ENCODE results near the gene TPRX2. TPM values are rescaled to one million over a fixed set of nuclear protein-coding genes. Genes with fewer than 3 reads are reported as not detected.
"Not testable (repeated sequence)": the region's sequence is repeated elsewhere in the genome, so short reads cannot be mapped to it uniquely, and the experiment has no call there.

Gene TPRX2
- polyA plus RNA-seq, 1 donor from 2014 or later, result not detected

DNA sequence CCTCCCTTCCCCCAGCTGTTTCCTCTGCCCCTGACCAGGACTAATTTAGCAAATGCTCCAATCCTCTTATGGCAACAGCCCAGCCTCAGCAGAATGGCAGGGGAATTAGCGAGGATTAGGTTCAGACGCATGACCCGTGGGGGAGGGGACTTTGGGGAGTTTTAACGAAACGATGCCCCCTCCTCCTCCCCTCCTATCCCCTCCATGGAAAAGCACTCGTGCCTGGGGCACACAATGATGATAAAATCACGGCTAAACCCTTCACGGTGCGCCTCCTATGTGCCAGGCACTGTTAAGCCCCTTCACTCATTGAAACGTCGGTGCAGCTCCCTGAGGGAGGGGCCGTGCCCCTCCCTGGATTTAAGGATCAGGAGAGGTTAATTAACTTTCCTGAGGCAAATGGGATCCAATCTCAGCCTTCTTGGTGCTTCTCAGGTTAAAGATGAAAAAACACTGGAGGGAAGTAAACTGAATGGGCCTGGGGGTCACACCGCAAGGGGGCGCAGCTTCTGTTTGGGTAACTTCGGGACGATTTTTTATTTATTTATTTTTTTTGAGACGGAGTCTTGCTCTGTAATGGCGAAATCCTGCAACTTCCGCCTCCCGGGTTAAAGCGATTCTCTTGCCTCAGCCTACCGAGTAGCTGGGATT is 10.1 kb upstream of the TPRX2 start:
- H3K4me3 Mint-ChIP-seq, result peak overlapping the region in 1 of 4 donors; percentile 17
- no peaks in the 10 kb centered on the region for H3K4me1 Mint-ChIP-seq
- H3K36me3 Mint-ChIP-seq, result no peaks in the 10 kb centered on the region
- H3K27me3 Mint-ChIP-seq, result peaks cover 30% of the 10 kb centered on the region
- H3K9me3 Mint-ChIP-seq, result peaks cover 0 to 7% (median 0%) of the 10 kb centered on the region in 3 donors
- H3K27ac Mint-ChIP-seq, result no peak overlapping the region

DNA sequence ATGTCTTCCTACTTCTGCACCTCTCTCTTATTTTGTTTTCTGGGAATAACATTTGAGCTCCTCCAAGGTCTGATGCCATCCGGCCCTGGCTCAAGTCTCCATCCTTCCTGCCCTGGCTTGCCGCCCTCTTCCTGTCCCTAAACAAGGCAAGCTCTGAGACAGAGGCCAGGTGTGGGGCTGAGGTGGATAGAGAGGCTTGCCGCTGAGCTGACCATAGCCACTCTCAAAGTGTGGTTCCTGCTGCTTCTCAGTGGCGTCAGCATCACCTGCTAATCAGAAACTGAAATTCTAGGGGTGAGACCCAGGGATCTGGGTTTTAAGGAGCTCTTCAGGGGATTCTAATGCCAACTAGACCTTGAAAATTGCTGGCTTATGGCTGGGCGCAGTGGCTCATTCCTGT is 6.0 kb upstream of the TPRX2 start:
- Mint-ChIP-seq H3K27ac (no peak overlapping the region), H3K36me3 (no peaks in the 10 kb centered on the region), H3K4me1 (no peaks in the 10 kb centered on the region), H3K9me3 (peaks cover 0 to 7% (median 0%) of the 10 kb centered on the region in 3 donors), H3K4me3 (no peak overlapping the region), H3K27me3 (peaks cover 23% of the 10 kb centered on the region)

DNA sequence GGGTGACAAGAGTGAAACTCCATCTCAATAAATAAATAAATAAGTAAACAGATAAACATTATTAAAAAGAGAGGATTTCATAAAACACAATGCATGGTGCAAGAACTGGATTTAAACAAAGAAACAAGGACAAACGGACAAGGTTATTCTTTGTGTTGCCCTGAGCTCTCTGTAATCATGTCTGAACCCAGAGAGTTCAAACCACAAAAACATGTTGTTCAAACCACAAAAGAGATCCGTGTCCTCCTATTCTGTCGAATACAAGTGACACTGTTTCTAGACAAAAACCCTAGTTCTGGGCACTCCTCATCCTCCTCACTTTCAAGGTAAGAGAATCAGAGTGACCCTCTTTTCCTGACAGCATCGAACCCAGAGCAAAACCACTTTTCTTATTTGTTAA is 4.6 kb upstream of the TPRX2 start:
- no peak overlapping the region for H3K4me3 Mint-ChIP-seq
- H3K27ac Mint-ChIP-seq, result no peak overlapping the region
- no peaks in the 10 kb centered on the region for H3K4me1 Mint-ChIP-seq
- peaks cover 18% of the 10 kb centered on the region for H3K27me3 Mint-ChIP-seq
- H3K36me3 Mint-ChIP-seq, result no peaks in the 10 kb centered on the region
- H3K9me3 Mint-ChIP-seq, result peaks cover 0 to 6% (median 0%) of the 10 kb centered on the region in 3 donors

DNA sequence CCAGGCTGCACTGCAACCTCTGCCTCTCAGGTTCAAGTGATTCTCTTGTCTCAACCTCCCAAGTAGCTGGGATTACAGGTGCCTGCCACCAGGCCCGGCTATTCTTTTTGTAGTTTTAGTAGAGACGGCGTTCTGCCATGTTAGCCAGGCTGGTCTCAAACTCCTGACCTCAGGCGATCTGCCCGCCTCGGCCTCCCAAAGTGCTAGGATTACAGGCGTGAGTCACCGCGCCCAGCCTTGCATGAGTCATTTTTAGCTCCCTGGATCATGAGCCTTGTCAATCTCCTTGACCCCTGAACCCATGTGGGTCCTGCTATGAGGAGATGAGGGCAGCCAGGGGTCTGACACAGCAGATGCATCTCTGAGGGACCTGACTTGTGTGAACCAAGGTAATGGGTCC is 804 bp upstream of the TPRX2 start:
- not testable (repeated sequence) for H3K27me3 Mint-ChIP-seq, H3K36me3 Mint-ChIP-seq, H3K4me1 Mint-ChIP-seq, H3K27ac Mint-ChIP-seq, H3K4me3 Mint-ChIP-seq, H3K9me3 Mint-ChIP-seq

DNA sequence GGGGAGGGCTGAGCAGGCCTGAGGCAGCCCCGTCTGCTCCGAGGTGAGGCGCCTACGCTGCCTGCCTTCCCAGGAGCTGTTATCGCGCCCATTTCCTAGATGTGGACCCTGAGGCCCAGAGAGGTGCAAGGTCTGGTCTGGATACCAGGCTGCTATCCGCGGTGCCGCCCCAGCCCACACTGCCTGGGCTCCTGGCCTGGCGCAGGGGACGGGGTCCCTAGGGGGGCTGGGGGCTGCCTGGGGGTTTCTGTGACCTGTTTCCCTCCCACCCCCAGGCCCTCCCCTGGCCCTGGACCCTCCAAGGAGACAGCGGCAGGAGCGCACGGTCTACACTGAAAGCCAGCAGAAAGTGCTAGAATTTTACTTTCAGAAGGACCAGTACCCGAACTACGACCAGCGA is 803 bp downstream of the TPRX2 start:
- not testable (repeated sequence) for H3K4me1 Mint-ChIP-seq, H3K27ac Mint-ChIP-seq, H3K4me3 Mint-ChIP-seq

DNA sequence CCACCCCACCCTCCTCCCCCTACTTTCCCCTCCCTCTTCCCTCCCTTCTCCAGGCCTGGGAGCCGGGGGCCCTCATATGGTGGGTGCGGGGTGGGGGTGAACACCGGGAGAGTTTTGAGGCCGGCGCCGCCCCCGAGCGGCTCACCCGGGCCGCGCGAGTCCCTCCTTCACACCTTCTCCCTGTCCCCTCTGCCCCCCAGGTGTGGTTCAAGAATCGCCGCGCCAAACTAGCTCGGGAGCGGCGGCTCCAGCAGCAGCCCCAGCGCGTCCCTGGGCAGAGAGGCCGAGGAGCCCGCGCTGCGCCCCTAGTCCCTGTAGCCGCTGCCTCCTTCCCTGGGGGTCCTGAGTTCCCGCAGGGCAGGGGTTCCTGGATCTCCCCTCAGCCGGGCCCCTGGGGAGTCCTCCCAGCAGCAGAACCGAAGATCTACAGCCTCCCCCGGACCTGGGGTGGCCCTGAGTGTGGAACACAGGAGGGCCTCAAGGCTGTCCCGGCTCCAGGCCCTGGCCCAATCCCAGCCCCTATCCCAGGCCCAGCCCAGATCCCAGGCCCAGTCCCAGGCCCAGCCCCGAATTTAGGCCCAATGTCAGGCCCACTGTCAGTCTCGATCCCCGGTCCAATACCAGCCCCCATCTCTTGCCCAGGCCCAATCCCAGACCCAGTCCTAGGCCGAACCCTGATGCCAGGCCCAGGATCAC is 1.7 kb downstream of the TPRX2 start:
- Mint-ChIP-seq H3K27ac (no peak overlapping the region), H3K9me3 (peaks cover 1 to 5% (median 4%) of the 10 kb centered on the region in 3 donors), H3K27me3 (peaks cover 11% of the 10 kb centered on the region), H3K36me3 (no peaks in the 10 kb centered on the region), H3K4me3 (no peak overlapping the region), H3K4me1 (no peaks in the 10 kb centered on the region)

More for the DNA sequence above, 803 bp downstream of the TPRX2 start:
- not testable (repeated sequence) for H3K27me3 Mint-ChIP-seq, H3K9me3 Mint-ChIP-seq, H3K36me3 Mint-ChIP-seq

DNA sequence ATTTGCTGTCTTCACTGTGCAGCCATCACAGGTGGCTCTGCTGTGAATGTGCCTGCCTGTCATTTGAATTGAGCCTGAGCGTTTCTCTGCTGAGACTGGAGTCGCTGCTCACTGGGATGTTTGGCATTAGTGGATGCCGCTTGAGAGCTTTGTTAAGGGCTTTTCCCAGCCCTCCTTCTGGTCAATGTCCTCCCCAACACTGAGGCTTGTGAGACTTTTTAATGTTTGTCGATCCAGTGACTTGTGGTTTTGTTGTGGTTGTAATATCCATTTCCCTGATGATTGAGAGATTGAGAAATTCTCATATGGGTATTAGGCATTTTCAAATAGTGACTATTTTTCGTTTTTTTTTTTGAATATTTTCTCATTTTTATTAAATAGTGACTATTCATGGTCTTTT is 2.6 kb downstream of the TPRX2 start:
- H3K36me3 Mint-ChIP-seq, result no peaks in the 10 kb centered on the region
- peaks cover 1 to 5% (median 4%) of the 10 kb centered on the region in 3 donors for H3K9me3 Mint-ChIP-seq
- H3K4me1 Mint-ChIP-seq, result no peaks in the 10 kb centered on the region
- H3K27me3 Mint-ChIP-seq, result peaks cover 11% of the 10 kb centered on the region
- no peak overlapping the region for H3K4me3 Mint-ChIP-seq
- H3K27ac Mint-ChIP-seq, result no peak overlapping the region

DNA sequence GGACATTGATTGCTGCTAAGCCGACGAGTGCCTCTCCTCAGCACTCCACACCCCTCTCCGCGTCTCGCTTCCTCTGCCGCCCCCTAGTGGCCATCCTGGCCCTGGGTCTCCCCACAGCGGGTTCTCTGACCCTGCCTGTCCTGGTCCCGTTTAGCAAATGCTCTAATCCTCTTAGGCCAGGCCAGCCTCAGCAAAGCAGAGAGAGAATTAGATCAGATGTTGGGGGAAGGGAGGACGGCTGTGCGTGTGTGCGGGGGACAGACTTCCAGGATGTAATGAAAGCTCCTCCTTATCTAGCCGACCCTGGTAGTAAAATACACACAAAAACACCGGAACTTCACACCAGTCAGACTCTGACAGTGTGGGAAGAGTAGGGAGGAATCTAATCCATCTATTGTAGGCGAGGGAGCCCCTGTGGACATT is 4.5 kb downstream of the TPRX2 start:
- H3K9me3 Mint-ChIP-seq, result peaks cover 1 to 5% (median 4%) of the 10 kb centered on the region in 3 donors
- peak overlapping the region in 1 of 4 donors; percentile 70 for H3K4me3 Mint-ChIP-seq
- no peaks in the 10 kb centered on the region for H3K36me3 Mint-ChIP-seq
- H3K27me3 Mint-ChIP-seq, result peaks cover 11% of the 10 kb centered on the region
- H3K27ac Mint-ChIP-seq, result no peak overlapping the region
- no peaks in the 10 kb centered on the region for H3K4me1 Mint-ChIP-seq

DNA sequence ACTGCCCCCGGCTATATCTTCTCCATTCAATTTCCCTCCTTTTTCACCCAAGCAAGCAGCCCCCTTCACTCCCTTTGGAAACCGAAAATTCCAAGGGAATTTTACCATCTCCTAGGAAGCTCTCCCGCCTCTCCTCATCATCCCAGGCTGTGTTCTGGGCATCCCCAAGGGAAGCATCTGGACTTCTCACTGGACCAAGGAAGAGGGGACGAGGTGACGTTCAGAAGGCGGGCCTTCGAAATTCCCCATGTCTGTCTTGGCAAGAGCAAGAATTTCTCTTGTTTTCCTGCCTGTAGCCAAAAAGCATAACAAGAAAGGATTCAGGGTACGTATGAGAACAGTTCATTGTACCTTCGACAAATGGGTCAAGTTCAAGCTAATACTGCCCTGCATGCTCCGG is 6.1 kb downstream of the TPRX2 start:
- Mint-ChIP-seq H3K27me3 (peaks cover 11% of the 10 kb centered on the region), H3K4me3 (no peak overlapping the region), H3K9me3 (peaks cover 1 to 5% (median 4%) of the 10 kb centered on the region in 3 donors), H3K4me1 (no peaks in the 10 kb centered on the region), H3K36me3 (no peaks in the 10 kb centered on the region), H3K27ac (no peak overlapping the region)

DNA sequence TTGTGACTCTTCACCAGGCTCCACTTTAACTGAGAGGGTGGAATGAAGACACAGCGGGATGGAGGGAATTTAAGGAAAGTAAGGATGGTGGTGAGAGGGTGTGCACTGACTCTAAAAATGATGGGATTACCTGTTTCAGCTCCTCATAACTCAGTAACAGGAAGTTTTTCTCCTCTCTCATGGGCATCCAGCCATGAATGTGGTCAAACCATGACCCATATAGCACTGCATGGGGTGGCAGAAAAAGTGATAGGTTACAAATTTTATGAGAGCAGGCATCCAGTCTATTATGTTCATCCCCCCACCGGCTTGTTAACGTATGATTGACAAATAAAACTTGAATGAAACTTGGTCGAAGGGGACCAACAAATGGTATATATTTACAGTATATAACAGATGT is 19.9 kb downstream of the TPRX2 start:
- Mint-ChIP-seq H3K4me1 (no peaks in the 10 kb centered on the region), H3K9me3 (peaks cover 3 to 5% (median 4%) of the 10 kb centered on the region in 3 donors), H3K27ac (no peak overlapping the region), H3K36me3 (no peaks in the 10 kb centered on the region), H3K27me3 (peaks cover 3% of the 10 kb centered on the region), H3K4me3 (no peak overlapping the region)

DNA sequence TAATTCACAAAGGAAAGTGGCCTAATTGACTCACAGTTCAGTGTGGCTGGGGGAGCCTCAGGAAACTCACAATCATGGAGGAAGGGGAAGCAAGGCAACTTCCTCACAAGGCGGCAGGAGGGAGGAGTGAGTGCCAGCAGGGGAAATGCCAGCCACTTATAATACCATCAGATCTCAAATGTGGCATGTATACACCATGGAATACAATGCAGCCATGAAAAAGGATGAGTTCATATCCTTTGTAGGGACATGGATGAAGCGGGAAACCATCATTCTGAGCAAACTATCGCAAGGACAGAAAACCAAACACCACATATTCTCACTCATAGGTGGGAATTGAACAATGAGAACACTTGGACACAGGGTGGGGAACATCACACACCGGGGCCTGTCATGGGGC is 20.4 kb downstream of the TPRX2 start:
- peak overlapping the region in 1 of 3 donors; percentile 36 for H3K27ac Mint-ChIP-seq
- not testable (repeated sequence) for H3K27me3 Mint-ChIP-seq, H3K36me3 Mint-ChIP-seq, H3K9me3 Mint-ChIP-seq, H3K4me1 Mint-ChIP-seq, H3K4me3 Mint-ChIP-seq

DNA sequence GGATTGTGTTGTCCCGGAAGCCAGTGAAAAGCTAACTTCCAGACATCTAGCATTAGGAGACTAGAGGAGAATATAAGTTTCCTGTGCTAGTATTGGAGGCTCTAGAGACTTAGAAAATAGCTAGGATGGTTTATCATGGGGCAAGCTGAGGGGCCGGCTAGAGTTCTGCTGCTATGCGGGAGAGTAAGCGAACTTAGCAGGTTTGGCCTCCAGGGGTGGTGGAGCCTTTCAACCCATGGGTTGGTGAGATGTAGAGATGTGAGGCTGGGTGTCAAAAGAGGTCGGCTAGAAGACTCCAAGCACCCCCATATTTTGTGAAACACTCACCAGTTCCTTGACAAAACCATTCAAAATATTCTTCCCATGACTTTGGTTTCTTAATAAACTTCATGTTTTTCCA is 22.7 kb downstream of the TPRX2 start:
- H3K27ac Mint-ChIP-seq, result no peak overlapping the region

DNA sequence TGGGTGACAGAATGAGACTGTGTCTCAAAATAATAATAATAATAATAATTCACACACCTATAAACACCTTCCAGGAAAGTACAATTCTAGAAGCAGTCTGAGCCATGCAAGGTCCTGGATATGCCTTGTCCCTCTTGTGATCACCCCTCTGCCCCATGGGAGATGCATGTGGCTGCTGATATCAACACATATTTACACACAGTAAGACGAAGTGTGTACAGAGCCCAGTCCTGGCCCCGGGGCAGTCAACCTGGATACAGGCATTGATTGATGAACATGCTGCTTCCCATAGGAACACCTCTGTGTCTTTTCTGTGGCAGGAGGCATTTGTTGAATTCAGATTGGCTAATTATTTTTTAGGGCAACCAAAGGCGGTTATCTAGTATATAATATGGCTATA is 23.9 kb downstream of the TPRX2 start:
- peaks cover 3 to 6% (median 4%) of the 10 kb centered on the region in 3 donors for H3K9me3 Mint-ChIP-seq
- H3K27ac Mint-ChIP-seq, result no peak overlapping the region
- no peak overlapping the region for H3K4me3 Mint-ChIP-seq
- no peaks in the 10 kb centered on the region for H3K36me3 Mint-ChIP-seq
- peaks cover 0 to 2% (median 0%) of the 10 kb centered on the region in 3 donors for H3K4me1 Mint-ChIP-seq
- H3K27me3 Mint-ChIP-seq, result peaks cover 3% of the 10 kb centered on the region

More for the DNA sequence above, 22.7 kb downstream of the TPRX2 start:
- H3K36me3 Mint-ChIP-seq, result no peaks in the 10 kb centered on the region
- H3K4me3 Mint-ChIP-seq, result no peak overlapping the region
- peaks cover 3% of the 10 kb centered on the region for H3K27me3 Mint-ChIP-seq
- peaks cover 0 to 2% (median 0%) of the 10 kb centered on the region in 3 donors for H3K4me1 Mint-ChIP-seq
- peaks cover 3 to 5% (median 4%) of the 10 kb centered on the region in 3 donors for H3K9me3 Mint-ChIP-seq

DNA sequence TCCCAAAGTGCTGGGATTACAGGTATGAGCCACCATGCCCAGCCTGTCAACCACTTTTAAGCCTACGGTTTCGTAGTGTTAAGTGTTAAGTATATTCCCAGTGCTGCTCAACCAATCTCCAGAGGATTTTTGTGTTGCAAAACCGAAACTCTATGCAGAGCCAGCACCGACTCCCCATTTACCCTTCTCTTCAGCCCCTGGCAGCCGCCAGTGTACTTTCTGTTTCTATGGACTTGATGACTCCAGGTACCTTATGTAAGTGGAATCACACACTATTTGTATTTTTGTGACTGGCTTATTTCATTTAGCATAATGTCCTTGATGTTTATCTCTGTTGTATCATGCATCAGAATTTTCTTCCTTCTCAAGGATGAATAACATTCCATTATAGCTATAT is 26.0 kb downstream of the TPRX2 start:
- Mint-ChIP-seq H3K27ac (no peak overlapping the region), H3K4me3 (no peak overlapping the region), H3K27me3 (peaks cover 5% of the 10 kb centered on the region), H3K9me3 (peaks cover 0 to 2% (median 0%) of the 10 kb centered on the region in 3 donors), H3K4me1 (peaks cover 0 to 2% (median 0%) of the 10 kb centered on the region in 3 donors), H3K36me3 (no peaks in the 10 kb centered on the region)

DNA sequence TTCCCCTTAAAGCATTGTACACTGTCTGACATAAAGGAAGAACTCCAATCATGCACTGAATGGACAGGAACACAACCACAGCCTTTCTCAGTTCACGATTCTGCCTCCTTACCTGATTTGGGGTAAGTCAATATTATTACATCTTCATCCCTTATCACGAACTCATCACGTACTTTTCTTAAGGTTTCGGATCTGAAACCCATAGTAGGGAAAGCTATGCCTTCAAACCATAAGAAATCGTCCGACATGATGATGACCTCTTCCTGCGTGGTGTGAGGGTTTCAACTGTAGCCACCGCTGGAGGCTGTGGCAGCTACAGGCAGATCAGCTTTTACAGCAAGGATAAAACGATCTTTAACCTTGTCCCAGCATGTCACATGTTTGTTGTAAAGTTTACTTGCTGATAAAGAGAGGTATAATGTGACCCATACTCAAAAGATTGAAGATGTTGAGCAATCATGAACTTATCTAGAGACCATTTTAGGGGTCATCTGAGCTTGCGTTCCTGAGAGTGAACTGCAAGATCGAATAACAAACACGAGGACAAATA is 27.1 kb downstream of the TPRX2 start, which contains the start of gene SULT2A1:
TSS of gene SULT2A1 (minus strand) at position 306 of the 550 bp plus-strand sequence. CDS start at position 248, 58 bp downstream.
- no peak within 1 kb of the TSS for H3K27ac Mint-ChIP-seq
- H3K4me3 Mint-ChIP-seq, result no peak within 1 kb of the TSS
- peaks cover 0 to 2% (median 0%) of the 10 kb centered on the region in 3 donors for H3K4me1 Mint-ChIP-seq
- H3K27me3 Mint-ChIP-seq, result peaks cover 5% of the 10 kb centered on the region
- peaks cover 0 to 5% (median 0%) of the 10 kb centered on the region in 3 donors for H3K9me3 Mint-ChIP-seq
- H3K36me3 Mint-ChIP-seq, result no peaks in the 10 kb centered on the region
